OCI-LY1 (cell line): ENCODE results near the gene ALOX5AP.

Experiments
- EZH2 ChIP-seq: fragments of 200-600 bp; sonication (generic), shearing (Covaris generic); IDR thresholded peaks from 2 replicates; pipeline ENCODE4 v1.8.0; 2017; ENCODE audit warnings: borderline replicate concordance, mixed run types, mild to moderate bottlenecking, antibody characterized with exemption, low read length, moderate library complexity, mixed read lengths
- TF ChIP-seq, protein P1 (sequence below): fragments of 200-600 bp; sonication (generic), shearing (Covaris generic); IDR thresholded peaks from 2 replicates; pipeline ENCODE4 v1.5.1; 2017; ENCODE audit warnings: mild to moderate bottlenecking, antibody characterized with exemption, low read length, moderate library complexity, mixed read lengths

GRCh38 chr13:30779608-30780007, 44.3 kb downstream of the ALOX5AP start:
- TF ChIP-seq, protein P1, sequence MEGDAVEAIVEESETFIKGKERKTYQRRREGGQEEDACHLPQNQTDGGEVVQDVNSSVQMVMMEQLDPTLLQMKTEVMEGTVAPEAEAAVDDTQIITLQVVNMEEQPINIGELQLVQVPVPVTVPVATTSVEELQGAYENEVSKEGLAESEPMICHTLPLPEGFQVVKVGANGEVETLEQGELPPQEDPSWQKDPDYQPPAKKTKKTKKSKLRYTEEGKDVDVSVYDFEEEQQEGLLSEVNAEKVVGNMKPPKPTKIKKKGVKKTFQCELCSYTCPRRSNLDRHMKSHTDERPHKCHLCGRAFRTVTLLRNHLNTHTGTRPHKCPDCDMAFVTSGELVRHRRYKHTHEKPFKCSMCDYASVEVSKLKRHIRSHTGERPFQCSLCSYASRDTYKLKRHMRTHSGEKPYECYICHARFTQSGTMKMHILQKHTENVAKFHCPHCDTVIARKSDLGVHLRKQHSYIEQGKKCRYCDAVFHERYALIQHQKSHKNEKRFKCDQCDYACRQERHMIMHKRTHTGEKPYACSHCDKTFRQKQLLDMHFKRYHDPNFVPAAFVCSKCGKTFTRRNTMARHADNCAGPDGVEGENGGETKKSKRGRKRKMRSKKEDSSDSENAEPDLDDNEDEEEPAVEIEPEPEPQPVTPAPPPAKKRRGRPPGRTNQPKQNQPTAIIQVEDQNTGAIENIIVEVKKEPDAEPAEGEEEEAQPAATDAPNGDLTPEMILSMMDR: no peak
- no peak for TF ChIP-seq EZH2
